HepG2 (cell line): ENCODE measurements around the gene UBXN1. TPM values are rescaled to one million over a fixed set of nuclear protein-coding genes. Genes with fewer than 3 reads are reported as not detected.

Source experiments
- CBFB ChIP-seq: sonication (generic); formaldehyde crosslinking; IDR thresholded peaks from 2 replicates; pipeline ENCODE4 v1.4.0; 2020; ENCODE audit warnings: missing genetic modification reagents
- EED ChIP-seq: sonication (generic); formaldehyde crosslinking; IDR thresholded peaks from 2 replicates; pipeline ENCODE4 v1.5.0; 2020; ENCODE audit warnings: mild to moderate bottlenecking, missing genetic modification reagents
- ELK4 ChIP-seq: sonication (generic); formaldehyde crosslinking; IDR thresholded peaks from 2 replicates; pipeline ENCODE4 v1.9.0; 2021; ENCODE audit warnings: missing genetic modification reagents, borderline replicate concordance
- GMEB2 ChIP-seq: IDR thresholded peaks from 2 replicates; pipeline ENCODE4 v1.6.1; 2016; ENCODE audit warnings: missing biosample characterization, missing genetic modification reagents, low read depth
- LCORL ChIP-seq, 2 experiments: fragments of 450-650 bp in 1 of 2; sonication (generic) in 1 of 2; formaldehyde crosslinking in 1 of 2; IDR thresholded peaks; 2 replicates each; pipeline versions ENCODE4 v1.5.0 to v1.6.1; 2017 to 2020; ENCODE audit warnings: antibody characterized with exemption in 1 of 2, missing genetic modification reagents in 1 of 2
- NKX3-1 ChIP-seq: sonication (generic); formaldehyde crosslinking; IDR thresholded peaks from 2 replicates; pipeline ENCODE4 v1.5.0; 2020; ENCODE audit warnings: missing genetic modification reagents
- SNAPC5 ChIP-seq: sonication (generic); formaldehyde crosslinking; IDR thresholded peaks from 2 replicates; pipeline ENCODE4 v1.8.1; 2023; ENCODE audit warnings: mild to moderate bottlenecking, missing genetic modification reagents, borderline replicate concordance
- TRIM22 ChIP-seq: fragments of 450-650 bp; IDR thresholded peaks from 2 replicates; pipeline ENCODE4 v1.6.1; 2017
- ZBTB7A ChIP-seq: sonication (generic); formaldehyde crosslinking; IDR thresholded peaks from 2 replicates; pipeline ENCODE4 v1.8.0; 2022; ENCODE audit warnings: mild to moderate bottlenecking, missing genetic modification reagents
- ZFX ChIP-seq: sonication (generic); formaldehyde crosslinking; IDR thresholded peaks from 2 replicates; pipeline ENCODE4 v1.4.0; 2020; ENCODE audit warnings: mild to moderate bottlenecking, low read depth, missing genetic modification reagents, moderate library complexity
- ZNF281 ChIP-seq: sonication (generic); formaldehyde crosslinking; IDR thresholded peaks from 2 replicates; pipeline ENCODE4 v1.4.0; 2020; ENCODE audit warnings: missing genetic modification reagents, borderline replicate concordance
- ZNF326 ChIP-seq: sonication (generic); formaldehyde crosslinking; IDR thresholded peaks from 2 replicates; pipeline ENCODE4 v1.4.0; 2020; ENCODE audit warnings: missing genetic modification reagents, borderline replicate concordance
- ZNF331 ChIP-seq: sonication (generic); formaldehyde crosslinking; IDR thresholded peaks from 2 replicates; pipeline ENCODE4 v1.4.0; 2020; ENCODE audit warnings: missing genetic modification reagents
- ZNF563 ChIP-seq: sonication (generic); formaldehyde crosslinking; IDR thresholded peaks from 2 replicates; pipeline ENCODE4 v1.8.0; 2022; ENCODE audit warnings: mild to moderate bottlenecking, moderate library complexity, missing genetic modification reagents
- polyA plus RNA-seq, 8 experiments: library from polyadenylated mRNA; depleted of rRNA in 3 of 8; stranded (reverse) in 7 of 8; unstranded in 1 of 8; fragments of >200 nt; fragmentation: Illumina TruSeq in 4 of 8; extraction: Trizol in 4 of 8; gene quantifications; 2 replicates each; pipeline versions ENCODE4 v1.2.1 to v1.2.3, GENCODE V29; 2011 to 2016; ENCODE audit warnings: low read depth in 4 of 8, missing spikeins in 1 of 8, mixed read lengths in 1 of 8; ENCODE audit not compliant: insufficient read depth in 1 of 8
- total RNA-seq, 5 experiments: library from RNA; depleted of rRNA; stranded (reverse); fragments of >200 nt; fragmentation: Illumina TruSeq; extraction: Trizol; gene quantifications; 2 replicates each; pipeline ENCODE4 v1.2.3, GENCODE V29; 2016; ENCODE audit warnings: low read depth in 1 of 5
- TF ChIP-seq, protein P1 (sequence below): sonication (generic); formaldehyde crosslinking; IDR thresholded peaks from 2 replicates; pipeline ENCODE4 v1.4.0; 2020; ENCODE audit warnings: missing genetic modification reagents, borderline replicate concordance
- TF ChIP-seq, protein P2 (sequence below): sonication (generic); formaldehyde crosslinking; IDR thresholded peaks from 2 replicates; pipeline ENCODE4 v1.4.0; 2020; ENCODE audit warnings: missing genetic modification reagents
- TF ChIP-seq, protein P3 (sequence below): IDR thresholded peaks from 2 replicates; pipeline ENCODE4 v1.6.1; 2012; ENCODE audit warnings: inconsistent platforms

The UBXN1 gene
- total and polyA plus RNA-seq, 2 of the 13 experiments (the other 11 are each of a cell fraction or from before 2014, with no cell fraction given): 47.5 to 52.4 TPM

- TF ChIP-seq ELK4 (CRISPR knock-in tag) (no peak), ZNF563 (CRISPR knock-in tag) (peak; percentile 93; the same call in 1 of the 2 replicates), SNAPC5 (CRISPR knock-in tag) (peak; percentile 97), ZNF326 (CRISPR knock-in tag) (no peak), CBFB (CRISPR knock-in tag) (peak; percentile 89), TRIM22 (no peak), NKX3-1 (CRISPR knock-in tag) (peak; percentile 89), GMEB2 (CRISPR knock-in tag) (peak; percentile 69), ZNF281 (CRISPR knock-in tag) (peak; percentile 76), ZBTB7A (CRISPR knock-in tag) (peak; percentile 39; the same call in 1 of the 2 replicates), ZNF331 (CRISPR knock-in tag) (peak; percentile 60; the same call in 1 of the 2 replicates), EED (0 out of 2 replicates have a peak, but pooled peaks have one; percentile 46), LCORL (IDR thresholded peaks at IDR 0.05) (no peak), LCORL (CRISPR knock-in tag; IDR thresholded peaks at IDR 0.05) (peak; percentile 79; the same call in 1 of the 2 replicates), ZFX (CRISPR knock-in tag) (peak; percentile 96)
- TF ChIP-seq, protein P1, sequence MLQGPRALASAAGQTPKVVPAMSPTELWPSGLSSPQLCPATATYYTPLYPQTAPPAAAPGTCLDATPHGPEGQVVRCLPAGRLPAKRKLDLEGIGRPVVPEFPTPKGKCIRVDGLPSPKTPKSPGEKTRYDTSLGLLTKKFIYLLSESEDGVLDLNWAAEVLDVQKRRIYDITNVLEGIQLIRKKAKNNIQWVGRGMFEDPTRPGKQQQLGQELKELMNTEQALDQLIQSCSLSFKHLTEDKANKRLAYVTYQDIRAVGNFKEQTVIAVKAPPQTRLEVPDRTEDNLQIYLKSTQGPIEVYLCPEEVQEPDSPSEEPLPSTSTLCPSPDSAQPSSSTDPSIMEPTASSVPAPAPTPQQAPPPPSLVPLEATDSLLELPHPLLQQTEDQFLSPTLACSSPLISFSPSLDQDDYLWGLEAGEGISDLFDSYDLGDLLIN (CRISPR knock-in tag): peak; percentile 59; the same call in 1 of the 2 replicates
- TF ChIP-seq, protein P2, sequence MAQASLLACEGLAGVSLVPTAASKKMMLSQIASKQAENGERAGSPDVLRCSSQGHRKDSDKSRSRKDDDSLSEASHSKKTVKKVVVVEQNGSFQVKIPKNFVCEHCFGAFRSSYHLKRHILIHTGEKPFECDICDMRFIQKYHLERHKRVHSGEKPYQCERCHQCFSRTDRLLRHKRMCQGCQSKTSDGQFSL (CRISPR knock-in tag): peak; percentile 57; the same call in 1 of the 2 replicates
- TF ChIP-seq, protein P3, sequence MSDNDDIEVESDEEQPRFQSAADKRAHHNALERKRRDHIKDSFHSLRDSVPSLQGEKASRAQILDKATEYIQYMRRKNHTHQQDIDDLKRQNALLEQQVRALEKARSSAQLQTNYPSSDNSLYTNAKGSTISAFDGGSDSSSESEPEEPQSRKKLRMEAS: peak; percentile 97
Observed at GRCh38 chr11:62727165-62727871, 48.4 kb upstream of the UBXN1 start, which contains the start of gene HNRNPUL2 (continued).
